Ishikawa (cell line): Measurements from ENCODE around the gene CFAP119.
A peak's percentile ranks its signal among the peaks of the same experiment; 100 is the strongest.

ENCODE experiments used
- CEBPB ChIP-seq: IDR thresholded peaks from 2 replicates; pipeline ENCODE4 v1.6.1; 2012
- CREB1 ChIP-seq: IDR thresholded peaks from 2 replicates; pipeline ENCODE4 v1.6.1; 2012; ENCODE audit warnings: low read depth
- EGR1 ChIP-seq: IDR thresholded peaks from 2 replicates; pipeline ENCODE4 v1.6.1; 2012
- EP300 ChIP-seq: IDR thresholded peaks from 2 replicates; pipeline ENCODE4 v1.6.1; 2012; ENCODE audit warnings: borderline replicate concordance
- FOXM1 ChIP-seq: IDR thresholded peaks from 2 replicates; pipeline ENCODE4 v1.6.1; 2012; ENCODE audit warnings: low read depth, borderline replicate concordance
- MAX ChIP-seq: IDR thresholded peaks from 2 replicates; pipeline ENCODE4 v1.6.1; 2012
- NFIC ChIP-seq: IDR thresholded peaks from 2 replicates; pipeline ENCODE4 v1.6.1; 2012
- RAD21 ChIP-seq: IDR thresholded peaks from 2 replicates; pipeline ENCODE4 v1.6.1; 2012; ENCODE audit warnings: low read depth
- REST ChIP-seq: IDR thresholded peaks from 2 replicates; pipeline ENCODE4 v1.6.1; 2012; ENCODE audit warnings: low read depth, mild to moderate bottlenecking
- TAF1 ChIP-seq: IDR thresholded peaks from 2 replicates; pipeline ENCODE4 v1.6.1; 2012; ENCODE audit warnings: low read depth, mild to moderate bottlenecking
- TCF12 ChIP-seq: IDR thresholded peaks from 2 replicates; pipeline ENCODE4 v1.6.1; 2012; ENCODE audit warnings: low read depth
- TEAD4 ChIP-seq: IDR thresholded peaks from 2 replicates; pipeline ENCODE4 v1.6.1; 2012
- USF1 ChIP-seq: IDR thresholded peaks from 2 replicates; pipeline ENCODE4 v1.6.1; 2012
- YY1 ChIP-seq: IDR thresholded peaks from 2 replicates; pipeline ENCODE4 v1.6.1; 2012; ENCODE audit warnings: low read depth
- ZBTB7A ChIP-seq: IDR thresholded peaks from 2 replicates; pipeline ENCODE4 v1.6.1; 2012; ENCODE audit warnings: low read depth

The CFAP119 gene

GRCh38 chr16:30777591-30778297 is 15.9 kb upstream of the CFAP119 start:
- TF ChIP-seq RAD21 (no peak), CREB1 (no peak), TEAD4 (no peak), TAF1 (no peak)

GRCh38 chr16:30775392-30776188 is 13.7 kb upstream of the CFAP119 start:
- TF ChIP-seq YY1 (peak; percentile 87), NFIC (0 out of 2 replicates have a peak, but pooled peaks have one; percentile 13), TCF12 (peak; percentile 48), CEBPB (peak; percentile 60; the same call in 1 of the 2 replicates), ZBTB7A (peak; percentile 86; the same call in 1 of the 2 replicates), EP300 (peak; percentile 16; the same call in 1 of the 2 replicates), CREB1 (no peak), RAD21 (no peak), EGR1 (no peak), REST (no peak), TAF1 (peak; percentile 60; the same call in 1 of the 2 replicates), TEAD4 (peak; percentile 8), USF1 (peak; percentile 50), MAX (peak; percentile 93), FOXM1 (no peak)

- TF ChIP-seq ZBTB7A, result no peak; the same call in 1 of the 2 replicates
- TF ChIP-seq TEAD4, result no peak
- no peak for TF ChIP-seq TAF1
- TF ChIP-seq EGR1, result no peak
Measured at GRCh38 chr16:30775131-30775391, 13.2 kb upstream of the CFAP119 start.

GRCh38 chr16:30774367-30775130 is 12.7 kb upstream of the CFAP119 start:
- TF ChIP-seq RAD21, result no peak
- TF ChIP-seq TCF12, result no peak
- no peak for TF ChIP-seq REST
- no peak for TF ChIP-seq TEAD4
- no peak for TF ChIP-seq EP300
- no peak for TF ChIP-seq MAX
- no peak for TF ChIP-seq YY1
- TF ChIP-seq FOXM1, result no peak
- no peak for TF ChIP-seq EGR1
- TF ChIP-seq CREB1, result no peak
- TF ChIP-seq ZBTB7A, result no peak
- TF ChIP-seq TAF1, result no peak
- no peak for TF ChIP-seq USF1
- TF ChIP-seq NFIC, result no peak
- no peak for TF ChIP-seq CEBPB

- no peak for TF ChIP-seq CEBPB
- no peak for TF ChIP-seq REST
- no peak for TF ChIP-seq NFIC
- no peak for TF ChIP-seq CREB1
- no peak for TF ChIP-seq RAD21
- TF ChIP-seq TAF1, result no peak
- no peak for TF ChIP-seq TEAD4
- no peak for TF ChIP-seq ZBTB7A
- TF ChIP-seq EP300, result no peak
- TF ChIP-seq TCF12, result no peak
- no peak for TF ChIP-seq YY1
- TF ChIP-seq USF1, result no peak
- TF ChIP-seq MAX, result no peak
- TF ChIP-seq EGR1, result no peak
- no peak for TF ChIP-seq FOXM1
Measured at GRCh38 chr16:30773826-30774225, 12.0 kb upstream of the CFAP119 start.
